Adrenal gland (tissue), 12 donors: ENCODE results near the gene AGBL4. TPM values are rescaled to one million over a fixed set of nuclear protein-coding genes. Genes with fewer than 3 reads are reported as not detected.

ENCODE experiments used
- DNase-seq, 7 donors: peaks; one replicate each; pipeline ENCODE4 v3.0.0-alpha.2; 2019 to 2020
- H3K27ac ChIP-seq, 5 donors: fragments of 200-600 bp; sonication (generic) in 4 of 5; 1 replicate in 3 of 5; 2 replicates in 2 of 5; pipeline versions ENCODE4 v1.5.1 to v1.8.0; 2016 to 2020; ENCODE audit warnings: mild to moderate bottlenecking in 1 of 5
- H3K27me3 ChIP-seq: fragments of 200-600 bp; 2 replicates; pipeline ENCODE4 v1.8.0; 2021
- H3K36me3 ChIP-seq, 2 donors: fragments of 200-600 bp; replicated peaks in 1 of 2; 1 replicate in 1 of 2; 2 replicates in 1 of 2; pipeline versions ENCODE4 v1.5.1 to v1.8.0; 2018 to 2022
- H3K4me1 ChIP-seq, 2 donors: fragments of 200-600 bp; replicated peaks in 1 of 2; 1 replicate in 1 of 2; 2 replicates in 1 of 2; pipeline versions ENCODE4 v1.5.1 to v1.8.0; 2018 to 2021
- H3K4me3 ChIP-seq, 4 donors: fragments of 200-600 bp; sonication (generic) in 3 of 4; one replicate each; pipeline ENCODE4 v1.5.1; 2016 to 2018
- H3K9me3 ChIP-seq, 3 donors: fragments of 200-600 bp; sonication (generic) in 1 of 3; replicated peaks in 1 of 3; 1 replicate in 2 of 3; 2 replicates in 1 of 3; pipeline versions ENCODE4 v1.5.1 to v1.8.0; 2016 to 2021
- CTCF ChIP-seq, 6 experiments: fragments of 450-650 bp in 4 of 6; fragments of 200-600 bp in 2 of 6; sonication (generic) in 1 of 6; IDR thresholded peaks; 1 replicate in 5 of 6; 2 replicates in 1 of 6; pipeline versions ENCODE4 v1.5.1 to v1.8.0; 2016 to 2021; ENCODE audit warnings: antibody characterized with exemption in 6 of 6, mild to moderate bottlenecking in 2 of 6, moderate library complexity in 1 of 6
- POLR2A ChIP-seq, 2 donors: fragments of 450-650 bp; IDR thresholded peaks; one replicate each; pipeline ENCODE4 v1.6.1; 2017; ENCODE audit warnings: antibody characterized with exemption in 2 of 2, mild to moderate bottlenecking in 2 of 2, moderate library complexity in 1 of 2
- WGBS, 4 donors: extraction: QIAGEN DNeasy Blood & Tissue Kit in 2 of 4; methylation state at CpG; one replicate each; pipeline versions ENCODE4 v1.1.5 to v1.1.7; 2013 to 2017; 5-methylcytosine and 5-hydroxymethylcytosine counted together
- intact Hi-C, 2 donors: fragments of 100-400 bp; cut with DNase I; formaldehyde crosslinking; loops; one replicate each; pipeline versions ENCODE4 v1.14.1 to v1.15.0; 2022 to 2023
- polyA plus RNA-seq, 3 donors: library from polyadenylated mRNA; stranded (reverse); fragments of 200-250 nt in 2 of 3; fragments of 350-450 nt in 1 of 3; fragmentation: Illumina TruSeq in 1 of 3; extraction: RNeasy Lipid Tissue Mini Kit (QIAGEN cat#74804) in 1 of 3; gene quantifications; one replicate each; pipeline ENCODE4 v1.2.3, GENCODE V29; 2013 to 2014
- total RNA-seq, 9 donors: library from RNA; depleted of rRNA in 4 of 9; stranded (reverse); fragments of >200 nt in 4 of 9; fragments of 120-200 nt in 1 of 9; fragmentation: NEBNext Ultra II Directional in 1 of 9; extraction: Animal tissue kit (Norgen Biotek cat#: 25700) in 1 of 9; gene quantifications; one replicate each; pipeline versions ENCODE4 v1.1.0 to v1.2.4, GENCODE V29; 2013 to 2023
- donor health status: healthy with polysubstance abuse.
- donor health status: Bipolar disorder and iron deficiency.
- donor health status: DM: yes; HTN: yes; CAD: no.
- donor health status: DM: no; HTN: no; CAD: no.
- donor health status: DM: no; HTN: no; CAD: no.
- donor health status: DM: yes; HTN: yes; CAD: no.

The AGBL4 gene
- total and polyA plus RNA-seq, 12 donors: 0.10 to 1.9 (median 0.80) TPM; not detected in 2

- TF ChIP-seq CTCF (IDR thresholded peaks at IDR 0.05): no peak
- TF ChIP-seq POLR2A (IDR thresholded peaks at IDR 0.05): no peak
- no peak for DNase-seq
- H3K27ac ChIP-seq: no peak overlapping the region
- H3K4me3 ChIP-seq: no peak overlapping the region
- no peaks in the 10 kb centered on the region for H3K9me3 ChIP-seq
- intact Hi-C loops: no loop called here
- no peaks in the 10 kb centered on the region for H3K27me3 ChIP-seq
- H3K4me1 ChIP-seq: no peaks in the 10 kb centered on the region
- no peaks in the 10 kb centered on the region for H3K36me3 ChIP-seq
Observed at GRCh38 chr1:48829446-48829845, 1194.3 kb downstream of the AGBL4 start.

GRCh38 chr1:48823168-48823567 lies 1200.6 kb downstream of the AGBL4 start:
- DNase-seq: peak in 3 of 7 donors; percentile 23 to 44 (median 39)
- H3K4me3 ChIP-seq: no peak overlapping the region
- H3K4me1 ChIP-seq: no peaks in the 10 kb centered on the region
- H3K36me3 ChIP-seq: no peaks in the 10 kb centered on the region
- TF ChIP-seq CTCF (IDR thresholded peaks at IDR 0.05): no peak
- TF ChIP-seq POLR2A (IDR thresholded peaks at IDR 0.05): no peak
- H3K27me3 ChIP-seq: no peaks in the 10 kb centered on the region
- H3K9me3 ChIP-seq: no peaks in the 10 kb centered on the region
- intact Hi-C loops: no loop called here
- H3K27ac ChIP-seq: no peak overlapping the region

- DNase-seq: no peak
- Histone ChIP-seq H3K27me3 (no peaks in the 10 kb centered on the region), H3K4me1 (no peaks in the 10 kb centered on the region), H3K27ac (no peak overlapping the region), H3K4me3 (no peak overlapping the region), H3K9me3 (no peaks in the 10 kb centered on the region), H3K36me3 (no peaks in the 10 kb centered on the region)
- no peak for TF ChIP-seq CTCF (IDR thresholded peaks at IDR 0.05)
- no peak for TF ChIP-seq POLR2A (IDR thresholded peaks at IDR 0.05)
- 91 to 94% (median 93%) methylated on average over 3 of the region's 3 CpGs for WGBS, 4 donors
- intact Hi-C loops: no loop called here
Observed at GRCh38 chr1:48820491-48820890, 1203.3 kb downstream of the AGBL4 start.

GRCh38 chr1:48817505-48818114 lies 1206.1 kb downstream of the AGBL4 start:
- Histone ChIP-seq H3K4me1 (no peaks in the 10 kb centered on the region), H3K27ac (no peak overlapping the region), H3K27me3 (no peaks in the 10 kb centered on the region), H3K4me3 (no peak overlapping the region), H3K9me3 (no peaks in the 10 kb centered on the region), H3K36me3 (no peaks in the 10 kb centered on the region)
- 42 to 62% (median 52%) methylated on average over 4 of the region's 4 CpGs for WGBS, 4 donors
- TF ChIP-seq CTCF (IDR thresholded peaks at IDR 0.05) (peak; percentile 58 to 86 (median 74)), POLR2A (IDR thresholded peaks at IDR 0.05) (no peak)
- intact Hi-C loops: loop anchor here (5.0 kb wide), 1 partner anchor 245 kb away; no protein-coding TSS in a partner anchor
- DNase-seq: peak; percentile 68 to 90 (median 77)
